Measurements from ENCODE around the gene MT1A. TPM values are rescaled to one million over a fixed set of nuclear protein-coding genes. Genes with fewer than 3 reads are reported as not detected.

MT1A gene
- total RNA-seq, 1 experiment from 2014 or later, result 23.5 TPM

GRCh38 chr16:56686758-56687157, 48.3 kb downstream of the MT1A start:
- Histone ChIP-seq H3K79me2 (ENCODE audit: low read depth) (no peaks in the 10 kb centered on the region), H3F3A (ENCODE audit: insufficient read depth, low read depth) (peaks cover 18% of the 10 kb centered on the region), H2AFZ (no peak overlapping the region), H3K36me3 (ENCODE audit: low read depth) (no peaks in the 10 kb centered on the region), H3K27me3 (ENCODE audit: insufficient read depth, low read depth) (no peaks in the 10 kb centered on the region), H3K4me2 (no peak overlapping the region), H3K4me1 (replicated peaks; ENCODE audit: insufficient read depth) (peaks cover 45% of the 10 kb centered on the region), H4K20me1 (ENCODE audit: insufficient read depth) (no peaks in the 10 kb centered on the region), H3K9me2 (ENCODE audit: insufficient read depth) (no peaks in the 10 kb centered on the region), H3K27ac (no peak overlapping the region), H3K4me3 (no peak overlapping the region), H3K9me3 (ENCODE audit: insufficient read depth, low read depth) (peaks cover 6% of the 10 kb centered on the region; the same call in 1 of the 2 replicates)
- intact Hi-C loops (cut with micrococcal nuclease; ENCODE audit: unreplicated experiment), result no loop called here
- BruUV-seq (replicated peaks), result no TSS peak
- no peak for TF ChIP-seq CTCF (conservative IDR thresholded peaks at IDR 0.05)
- no peak for TF ChIP-seq EZH2 (IDR thresholded peaks at IDR 0.05; ENCODE audit: low read depth)
- no peak for DNase-seq
- POLR2A ChIA-PET (ENCODE audit: unreplicated experiment), result no interaction called here
- CTCF ChIA-PET, result no interaction called here

- H3K27ac ChIP-seq, result peak overlapping the region; percentile 35
- H3K79me2 ChIP-seq (ENCODE audit: low read depth), result no peaks in the 10 kb centered on the region
- no peak for DNase-seq
- CTCF ChIA-PET, result no interaction called here
- peaks cover 45% of the 10 kb centered on the region for H3K4me1 ChIP-seq (replicated peaks; ENCODE audit: insufficient read depth)
- H4K20me1 ChIP-seq (ENCODE audit: insufficient read depth), result no peaks in the 10 kb centered on the region
- H3K27me3 ChIP-seq (ENCODE audit: insufficient read depth, low read depth), result no peaks in the 10 kb centered on the region
- TF ChIP-seq CTCF (conservative IDR thresholded peaks at IDR 0.05) (no peak), EZH2 (IDR thresholded peaks at IDR 0.05; ENCODE audit: low read depth) (no peak)
- H3K4me2 ChIP-seq, result peak overlapping the region; percentile 50; the same call in 1 of the 2 replicates
- H3K9me2 ChIP-seq (ENCODE audit: insufficient read depth), result no peaks in the 10 kb centered on the region
- H3F3A ChIP-seq (ENCODE audit: insufficient read depth, low read depth), result peaks cover 22% of the 10 kb centered on the region
- intact Hi-C loops (cut with micrococcal nuclease; ENCODE audit: unreplicated experiment), result no loop called here
- POLR2A ChIA-PET (ENCODE audit: unreplicated experiment), result interaction anchor here (0.6 to 0.7 kb wide), 2 partner anchors 9 to 27 kb away, joined by 3 to 7 read pairs; no protein-coding TSS in a partner anchor
- BruUV-seq (replicated peaks), result no TSS peak
- no peaks in the 10 kb centered on the region for H3K36me3 ChIP-seq (ENCODE audit: low read depth)
- H2AFZ ChIP-seq, result no peak overlapping the region
- peaks cover 6% of the 10 kb centered on the region; the same call in 1 of the 2 replicates for H3K9me3 ChIP-seq (ENCODE audit: insufficient read depth, low read depth)
- H3K4me3 ChIP-seq, result no peak overlapping the region
These were observed 50.3 kb downstream of the MT1A start for GRCh38 chr16:56688762-56689161.

GRCh38 chr16:56689171-56689570, 50.7 kb downstream of the MT1A start:
- Histone ChIP-seq H2AFZ (no peak overlapping the region), H3K4me3 (no peak overlapping the region), H3K4me1 (replicated peaks; ENCODE audit: insufficient read depth) (peaks cover 45% of the 10 kb centered on the region), H3K9me3 (ENCODE audit: insufficient read depth, low read depth) (peaks cover 6% of the 10 kb centered on the region; the same call in 1 of the 2 replicates), H3K27me3 (ENCODE audit: insufficient read depth, low read depth) (no peaks in the 10 kb centered on the region), H4K20me1 (ENCODE audit: insufficient read depth) (no peaks in the 10 kb centered on the region), H3K27ac (peak overlapping the region; percentile 35), H3K36me3 (ENCODE audit: low read depth) (no peaks in the 10 kb centered on the region), H3F3A (ENCODE audit: insufficient read depth, low read depth) (peaks cover 22% of the 10 kb centered on the region), H3K4me2 (peak overlapping the region; percentile 50), H3K9me2 (ENCODE audit: insufficient read depth) (no peaks in the 10 kb centered on the region), H3K79me2 (ENCODE audit: low read depth) (no peaks in the 10 kb centered on the region)
- intact Hi-C loops (cut with micrococcal nuclease; ENCODE audit: unreplicated experiment), result no loop called here
- TF ChIP-seq EZH2 (IDR thresholded peaks at IDR 0.05; ENCODE audit: low read depth), result no peak
- TF ChIP-seq CTCF (conservative IDR thresholded peaks at IDR 0.05), result no peak
- BruUV-seq (replicated peaks), result no TSS peak
- peak; percentile 41 to 70 for DNase-seq
- ChIA-PET POLR2A (ENCODE audit: unreplicated experiment) (interaction anchor here (0.5 to 0.7 kb wide), 3 partner anchors 10 to 79 kb away, joined by 3 to 7 read pairs (median 6); no protein-coding TSS in a partner anchor), CTCF (no interaction called here)

Other genes with a start within 250 kb of the MT1A start
- 89.4 and 132 TPM in 2 replicates for gene AMFR, start 213.1 kb upstream of the MT1A start, total RNA-seq (2021)
- gene NUDT21, start 187.3 kb upstream of the MT1A start, total RNA-seq (2021), result 139 and 171 TPM in 2 replicates
- gene OGFOD1, start 187.1 kb upstream of the MT1A start, total RNA-seq (2021), result 24.8 and 30.0 TPM in 2 replicates
- gene BBS2, start 118.6 kb upstream of the MT1A start, total RNA-seq (2021), result 56.3 and 77.8 TPM in 2 replicates
- gene MT4, start 73.6 kb upstream of the MT1A start, total RNA-seq (2021), result not detected in 2 replicates
- not detected in 2 replicates for gene MT3, start 49.1 kb upstream of the MT1A start, total RNA-seq (2021)
- gene MT2A, start 30.1 kb upstream of the MT1A start, total RNA-seq (2021), result 203 and 353 TPM in 2 replicates
- gene MT1E, start 12.9 kb upstream of the MT1A start, total RNA-seq (2021), result 22.0 and 22.2 TPM in 2 replicates
- gene MT1M, start 6.0 kb upstream of the MT1A start, total RNA-seq (2021), result not detected in 2 replicates
- not detected in 2 replicates for gene MT1B, start 13.2 kb downstream of the MT1A start, total RNA-seq (2021)
- gene MT1F, start 19.3 kb downstream of the MT1A start, total RNA-seq (2021), result 4.0 and 10.3 TPM in 2 replicates
- gene MT1G, start 29.4 kb downstream of the MT1A start, total RNA-seq (2021), result not detected in 2 replicates
- gene MT1H, start 31.1 kb downstream of the MT1A start, total RNA-seq (2021), result not detected in 2 replicates
- gene MT1X, start 43.8 kb downstream of the MT1A start, total RNA-seq (2021), result 18.9 and 41.2 TPM in 2 replicates
- 74.7 and 92.4 TPM in 2 replicates for gene NUP93, start 91.5 kb downstream of the MT1A start, total RNA-seq (2021)
- gene SLC12A3, start 226.5 kb downstream of the MT1A start, total RNA-seq (2021), result 0.26 and 0.70 TPM in 2 replicates

All from PC-9 (cell line).